ENCODE measurements around the gene PWP2.

GRCh38 chr21:44065428-44065827 lies 41.8 kb upstream of the PWP2 start:
- TF ChIP-seq EZH2phosphoT487 (IDR thresholded peaks at IDR 0.05; ENCODE audit: borderline replicate concordance, low read length) (no peak), CTCF (IDR thresholded peaks at IDR 0.05; ENCODE audit: low read depth, low read length, poor library complexity, severe bottlenecking) (no peak)

Data from DOHH2 (cell line).